Fibroblast of lung (primary cell): ENCODE data around the gene MATN1. TPM values are rescaled to one million over a fixed set of nuclear protein-coding genes. Genes with fewer than 3 reads are reported as not detected.

Source experiments
- DNase-seq, 2 donors: peaks; one replicate each; pipeline versions ENCODE4 v3.0.0 to v3.0.0-alpha.2; 2010; ENCODE audit warnings: low read depth in 2 of 2
- H2AFZ ChIP-seq: 2 replicates; pipeline ENCODE4 v1.5.1; 2012; ENCODE audit warnings: low read length, control low read depth, inconsistent platforms
- H3K27ac ChIP-seq: 2 replicates; pipeline ENCODE4 v1.5.1; 2011; ENCODE audit warnings: low read length, control low read depth; ENCODE audit not compliant: insufficient read depth
- H3K27me3 ChIP-seq: 2 replicates; pipeline ENCODE4 v1.5.1; 2011; ENCODE audit warnings: mild to moderate bottlenecking, low read length; ENCODE audit not compliant: control insufficient read depth, insufficient read depth
- H3K36me3 ChIP-seq: 2 replicates; pipeline ENCODE4 v1.5.1; 2011; ENCODE audit warnings: low read length; ENCODE audit not compliant: control insufficient read depth, insufficient read depth
- H3K4me1 ChIP-seq: 2 replicates; pipeline ENCODE4 v1.5.1; 2011; ENCODE audit warnings: low read length; ENCODE audit not compliant: control insufficient read depth, insufficient read depth; ENCODE audit errors: extremely low read depth
- H3K4me2 ChIP-seq: 2 replicates; pipeline ENCODE4 v1.5.1; 2011; ENCODE audit warnings: low read length, control low read depth; ENCODE audit not compliant: insufficient read depth; ENCODE audit errors: extremely low read depth
- H3K4me3 ChIP-seq, 4 experiments: fragments of 200-600 bp in 1 of 4; sonication (generic) in 1 of 4; replicated peaks in 1 of 4; 2 replicates each; pipeline ENCODE4 v1.5.1; 2011 to 2016; ENCODE audit warnings: low read length in 4 of 4, low read depth in 3 of 4, mild to moderate bottlenecking in 3 of 4, control low read depth in 2 of 4, inconsistent platforms in 1 of 4, mixed read lengths in 1 of 4; ENCODE audit not compliant: insufficient read depth in 1 of 4; ENCODE audit errors: control extremely low read depth in 1 of 4
- H3K79me2 ChIP-seq: 2 replicates; pipeline ENCODE4 v1.5.1; 2012; ENCODE audit warnings: mild to moderate bottlenecking, low read length, inconsistent platforms; ENCODE audit not compliant: control insufficient read depth, insufficient read depth
- H3K9ac ChIP-seq: 2 replicates; pipeline ENCODE4 v1.5.1; 2011; ENCODE audit warnings: mild to moderate bottlenecking, low read length, control low read depth; ENCODE audit not compliant: insufficient read depth
- H3K9me3 ChIP-seq: 2 replicates; pipeline ENCODE4 v1.5.1; 2012; ENCODE audit warnings: low read depth, low read length; ENCODE audit not compliant: control insufficient read depth, insufficient read depth
- H4K20me1 ChIP-seq: 2 replicates; pipeline ENCODE4 v1.5.1; 2011; ENCODE audit warnings: low read length; ENCODE audit not compliant: control insufficient read depth, insufficient read depth; ENCODE audit errors: extremely low read depth
- EZH2 ChIP-seq: IDR thresholded peaks from 2 replicates; pipeline ENCODE4 v1.5.1; 2012; ENCODE audit warnings: low read length, control low read depth, mild to moderate bottlenecking; ENCODE audit errors: missing control alignments
- polyA plus RNA-seq, 2 donors: library from polyadenylated mRNA; depleted of rRNA in 1 of 2; stranded (reverse) in 1 of 2; unstranded in 1 of 2; fragments of >200 nt; gene quantifications; 2 replicates each; pipeline ENCODE4 v1.2.1, GENCODE V29; 2011 to 2012; ENCODE audit warnings: missing spikeins in 1 of 2
- total RNA-seq: library from RNA; depleted of rRNA; stranded (reverse); fragments of >200 nt; gene quantifications from 2 replicates; pipeline ENCODE4 v1.2.1, GENCODE V29; 2014
- TF ChIP-seq, protein P1 (sequence below), 2 donors: IDR thresholded peaks in 1 of 2; conservative IDR thresholded peaks in 1 of 2; 1 replicate in 1 of 2; 2 replicates in 1 of 2; pipeline ENCODE4 v1.5.1; 2011 to 2012; ENCODE audit warnings: low read length in 2 of 2, control low read depth in 1 of 2, inconsistent platforms in 1 of 2, low read depth in 1 of 2, mild to moderate bottlenecking in 1 of 2

The MATN1 gene
- total and polyA plus RNA-seq, 2 donors (not counting 1 experiment from before 2014, with no cell fraction given): not detected

DNA sequence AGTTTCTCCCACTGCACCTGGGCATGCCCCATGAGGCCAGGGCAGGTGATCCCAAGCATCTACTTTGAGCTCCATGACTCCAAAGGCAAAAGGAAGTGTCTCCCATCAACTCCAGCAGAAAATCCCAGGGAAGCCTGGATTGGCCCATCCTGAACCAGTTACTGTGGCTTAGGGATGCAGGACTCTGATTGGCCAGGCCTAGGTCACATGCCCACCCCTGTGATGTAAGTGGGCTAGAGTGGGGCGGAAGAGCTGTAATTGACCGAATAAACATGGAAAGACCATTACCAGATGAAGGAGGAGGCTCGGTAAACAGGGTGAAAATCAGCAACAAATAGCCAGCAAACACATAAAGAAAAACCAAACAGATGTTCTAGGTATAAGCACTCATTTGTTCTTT, 45.2 kb downstream of the MATN1 start:
- Histone ChIP-seq H3K9me3 (no peaks in the 10 kb centered on the region), H4K20me1 (no peaks in the 10 kb centered on the region), H3K36me3 (no peaks in the 10 kb centered on the region), H3K27me3 (no peaks in the 10 kb centered on the region), H3K27ac (no peak overlapping the region), H3K9ac (no peak overlapping the region), H3K4me3 (no peak overlapping the region), H3K4me1 (no peaks in the 10 kb centered on the region), H2AFZ (no peak overlapping the region), H3K4me2 (no peak overlapping the region), H3K79me2 (no peaks in the 10 kb centered on the region)
- TF ChIP-seq EZH2: no peak
- TF ChIP-seq, protein P1, sequence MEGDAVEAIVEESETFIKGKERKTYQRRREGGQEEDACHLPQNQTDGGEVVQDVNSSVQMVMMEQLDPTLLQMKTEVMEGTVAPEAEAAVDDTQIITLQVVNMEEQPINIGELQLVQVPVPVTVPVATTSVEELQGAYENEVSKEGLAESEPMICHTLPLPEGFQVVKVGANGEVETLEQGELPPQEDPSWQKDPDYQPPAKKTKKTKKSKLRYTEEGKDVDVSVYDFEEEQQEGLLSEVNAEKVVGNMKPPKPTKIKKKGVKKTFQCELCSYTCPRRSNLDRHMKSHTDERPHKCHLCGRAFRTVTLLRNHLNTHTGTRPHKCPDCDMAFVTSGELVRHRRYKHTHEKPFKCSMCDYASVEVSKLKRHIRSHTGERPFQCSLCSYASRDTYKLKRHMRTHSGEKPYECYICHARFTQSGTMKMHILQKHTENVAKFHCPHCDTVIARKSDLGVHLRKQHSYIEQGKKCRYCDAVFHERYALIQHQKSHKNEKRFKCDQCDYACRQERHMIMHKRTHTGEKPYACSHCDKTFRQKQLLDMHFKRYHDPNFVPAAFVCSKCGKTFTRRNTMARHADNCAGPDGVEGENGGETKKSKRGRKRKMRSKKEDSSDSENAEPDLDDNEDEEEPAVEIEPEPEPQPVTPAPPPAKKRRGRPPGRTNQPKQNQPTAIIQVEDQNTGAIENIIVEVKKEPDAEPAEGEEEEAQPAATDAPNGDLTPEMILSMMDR (conservative IDR thresholded peaks at IDR 0.05 in 1 of 2, IDR thresholded peaks at IDR 0.05 in 1 of 2; ENCODE audit: low read depth in 1 of 2, low read length in 2 of 2): no peak
- DNase-seq: no peak

DNA sequence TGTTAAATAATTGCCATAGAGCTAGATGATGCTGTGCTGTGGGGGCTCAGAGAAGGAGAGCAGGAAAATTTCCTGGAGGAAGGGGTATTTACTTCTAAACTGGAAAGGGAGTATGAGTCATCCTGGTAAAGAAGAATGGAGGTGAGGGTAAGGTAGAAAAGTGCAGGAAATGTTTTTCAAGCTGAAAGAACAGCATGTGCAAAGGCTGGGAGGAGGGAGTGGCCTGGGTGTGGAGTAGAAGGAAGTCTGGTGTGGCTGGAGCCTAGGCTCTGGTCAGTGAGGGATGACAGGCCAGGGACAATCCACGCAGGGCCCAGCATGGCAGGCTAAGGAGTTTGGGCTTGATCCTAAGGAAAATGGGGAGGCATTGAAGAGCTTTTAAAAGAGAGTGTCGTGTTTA, 45.9 kb downstream of the MATN1 start:
- TF ChIP-seq, protein P1 (conservative IDR thresholded peaks at IDR 0.05 in 1 of 2, IDR thresholded peaks at IDR 0.05 in 1 of 2; ENCODE audit: low read depth in 1 of 2, low read length in 2 of 2): no peak
- no peak for TF ChIP-seq EZH2
- Histone ChIP-seq H3K9ac (no peak overlapping the region), H3K4me2 (no peak overlapping the region), H4K20me1 (no peaks in the 10 kb centered on the region), H3K27ac (no peak overlapping the region), H3K27me3 (no peaks in the 10 kb centered on the region), H3K79me2 (no peaks in the 10 kb centered on the region), H3K9me3 (no peaks in the 10 kb centered on the region), H3K36me3 (no peaks in the 10 kb centered on the region), H3K4me1 (no peaks in the 10 kb centered on the region), H3K4me3 (no peak overlapping the region), H2AFZ (no peak overlapping the region)
- no peak for DNase-seq

DNA sequence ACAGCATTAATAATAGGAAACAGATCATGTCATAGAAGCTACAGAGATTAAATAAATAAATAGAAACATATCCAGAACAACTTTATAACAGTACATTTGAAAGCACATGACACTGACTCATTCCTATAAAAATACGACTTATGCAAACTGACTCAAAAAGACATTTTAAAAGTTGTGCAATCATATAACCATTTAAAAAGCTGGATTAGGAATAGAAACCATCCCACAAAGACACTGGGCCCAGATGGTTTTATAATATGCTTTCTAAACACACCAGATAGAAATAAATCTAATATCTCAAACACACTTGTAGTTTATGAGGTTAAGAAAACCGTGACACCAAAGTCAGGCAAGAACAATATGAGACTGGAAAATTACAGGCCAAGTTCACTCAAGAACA, 47.6 kb downstream of the MATN1 start:
- Histone ChIP-seq H3K9me3 (no peaks in the 10 kb centered on the region), H3K79me2 (no peaks in the 10 kb centered on the region), H3K36me3 (no peaks in the 10 kb centered on the region), H2AFZ (no peak overlapping the region), H4K20me1 (no peaks in the 10 kb centered on the region), H3K4me2 (no peak overlapping the region), H3K27me3 (no peaks in the 10 kb centered on the region), H3K4me1 (no peaks in the 10 kb centered on the region), H3K27ac (no peak overlapping the region), H3K9ac (no peak overlapping the region), H3K4me3 (no peak overlapping the region)
- DNase-seq: peak; percentile 16 to 91
- TF ChIP-seq, protein P1 (conservative IDR thresholded peaks at IDR 0.05 in 1 of 2, IDR thresholded peaks at IDR 0.05 in 1 of 2; ENCODE audit: low read depth in 1 of 2, low read length in 2 of 2): no peak
- no peak for TF ChIP-seq EZH2
